T-cell (primary cell): Measurements from ENCODE around the gene UTS2B. TPM values are rescaled to one million over a fixed set of nuclear protein-coding genes. Genes with fewer than 3 reads are reported as not detected.

Source experiments
- ATAC-seq, 4 experiments: fragments of 200-7000 bp in 3 of 4; fragments of 150-1000 bp in 1 of 4; cut with Tn5 transposase; replicated peaks in 1 of 4; 1 replicate in 3 of 4; 2 replicates in 1 of 4; pipeline ENCODE4 v1.10.0; 2021; ENCODE audit warnings: moderate library complexity in 3 of 4, mild to moderate bottlenecking in 2 of 4, moderate number of reproducible peaks in 1 of 4
- CTCF ChIA-PET, 2 donors: fragments of 300-600 bp; sonication (Branson Sonifier 250); formaldehyde crosslinking; loops; one replicate each; lab custom pipeline; 2022; ENCODE audit warnings: antibody characterized with exemption in 2 of 2; lab: Charles Lee
- POLR2A ChIA-PET, 2 donors: fragments of 300-600 bp; sonication (Branson Sonifier 250); formaldehyde crosslinking; loops; one replicate each; lab custom pipeline; 2022; ENCODE audit warnings: antibody characterized with exemption in 2 of 2; lab: Charles Lee
- DNase-seq, 35 experiments: peaks; one replicate each; pipeline versions ENCODE4 v3.0.0 to v3.0.0-alpha.2; 2013 to 2023
- H3K27ac ChIP-seq: one replicate; pipeline ENCODE4 v1.5.1; 2013; ENCODE audit warnings: low read length
- H3K27me3 ChIP-seq, 2 experiments: replicated peaks in 1 of 2; 1 replicate in 1 of 2; 2 replicates in 1 of 2; pipeline versions ENCODE4 v1.6.1 to v1.7.0; 2013; ENCODE audit warnings: low read length in 1 of 2, mixed read lengths in 1 of 2; ENCODE audit not compliant: control insufficient read depth in 2 of 2, insufficient read depth in 2 of 2; ENCODE audit errors: extremely low read depth in 1 of 2
- H3K36me3 ChIP-seq, 2 donors: 1 replicate in 1 of 2; 2 replicates in 1 of 2; pipeline versions ENCODE4 v1.6.1 to v1.7.0; 2013; ENCODE audit warnings: low read length in 1 of 2; ENCODE audit not compliant: control insufficient read depth in 2 of 2, insufficient read depth in 1 of 2; ENCODE audit errors: extremely low read depth in 1 of 2
- H3K4me1 ChIP-seq, 2 experiments: 1 replicate in 1 of 2; 2 replicates in 1 of 2; pipeline versions ENCODE4 v1.6.1 to v1.7.0; 2013; ENCODE audit warnings: low read length in 2 of 2, mixed read lengths in 1 of 2; ENCODE audit not compliant: insufficient read depth in 2 of 2, control insufficient read depth in 1 of 2; ENCODE audit errors: extremely low read depth in 1 of 2
- H3K4me3 ChIP-seq, 2 donors: 1 replicate in 1 of 2; 2 replicates in 1 of 2; pipeline versions ENCODE4 v1.5.1 to v1.7.0; 2013; ENCODE audit warnings: mild to moderate bottlenecking in 2 of 2, low read length in 1 of 2, moderate library complexity in 1 of 2; ENCODE audit not compliant: control insufficient read depth in 1 of 2; ENCODE audit errors: extremely low read depth in 1 of 2
- H3K9me3 ChIP-seq: 2 replicates; pipeline ENCODE4 v1.7.0; 2013
- H3K27ac Mint-ChIP-seq, 2 donors: one replicate each; pipeline ENCODE4 v1.8.0; 2020 to 2021; ENCODE audit warnings: mild to moderate bottlenecking in 2 of 2, mixed read lengths in 2 of 2
- H3K27me3 Mint-ChIP-seq, 2 donors: one replicate each; pipeline ENCODE4 v1.8.0; 2021 to 2022; ENCODE audit warnings: mixed read lengths in 2 of 2
- H3K36me3 Mint-ChIP-seq: one replicate; pipeline ENCODE4 v1.8.0; 2021; ENCODE audit warnings: mixed read lengths
- H3K4me1 Mint-ChIP-seq, 3 donors: one replicate each; pipeline ENCODE4 v1.8.0; 2020 to 2022; ENCODE audit warnings: mixed read lengths in 3 of 3, mild to moderate bottlenecking in 1 of 3
- H3K4me3 Mint-ChIP-seq, 3 donors: one replicate each; pipeline ENCODE4 v1.8.0; 2020 to 2022; ENCODE audit warnings: mild to moderate bottlenecking in 3 of 3, mixed read lengths in 3 of 3, moderate library complexity in 3 of 3
- H3K9me3 Mint-ChIP-seq, 3 donors: one replicate each; pipeline ENCODE4 v1.8.0; 2020 to 2022; ENCODE audit warnings: mixed read lengths in 3 of 3
- WGBS: methylation state at CpG from one replicate; pipeline ENCODE4 v1.1.5; 2013; ENCODE audit warnings: missing lambda C conversion rate; ENCODE audit not compliant: insufficient coverage; 5-methylcytosine and 5-hydroxymethylcytosine counted together
- total RNA-seq, 35 experiments: library from RNA in 6 of 35; stranded (reverse) in 6 of 35; fragments of 120-200 nt in 1 of 35; gene quantifications; one replicate each; pipeline versions ENCODE4 v1.2.1 to v1.2.4 and lab custom pipeline; 2013 to 2026

UTS2B gene
- total RNA-seq, 5 donors from 2014 or later (not counting 1 experiment from before 2014, with no cell fraction given): 0.32 to 0.36 TPM; not detected in 3

GRCh38 chr3:191345334-191345733 is 15.0 kb upstream of the UTS2B start:
- ChIA-PET CTCF (no interaction called here), POLR2A (no interaction called here)
- H3K36me3 ChIP-seq: no peaks in the 10 kb centered on the region
- H3K36me3 Mint-ChIP-seq: no peaks in the 10 kb centered on the region
- H3K4me3 Mint-ChIP-seq: no peak overlapping the region
- no peaks in the 10 kb centered on the region for H3K27me3 ChIP-seq
- H3K9me3 Mint-ChIP-seq: no peaks in the 10 kb centered on the region
- H3K4me1 ChIP-seq: no peaks in the 10 kb centered on the region
- H3K4me3 ChIP-seq: no peak overlapping the region
- H3K9me3 ChIP-seq: no peaks in the 10 kb centered on the region
- no peak overlapping the region for H3K27ac Mint-ChIP-seq
- H3K27me3 Mint-ChIP-seq: no peaks in the 10 kb centered on the region
- peaks cover 0 to 5% (median 0%) of the 10 kb centered on the region in 3 donors for H3K4me1 Mint-ChIP-seq
- no CpG with 5 or more reads among the region's 5 CpGs for WGBS
- ATAC-seq (no peak), DNase-seq (no peak)
- H3K27ac ChIP-seq: no peak overlapping the region

DNA sequence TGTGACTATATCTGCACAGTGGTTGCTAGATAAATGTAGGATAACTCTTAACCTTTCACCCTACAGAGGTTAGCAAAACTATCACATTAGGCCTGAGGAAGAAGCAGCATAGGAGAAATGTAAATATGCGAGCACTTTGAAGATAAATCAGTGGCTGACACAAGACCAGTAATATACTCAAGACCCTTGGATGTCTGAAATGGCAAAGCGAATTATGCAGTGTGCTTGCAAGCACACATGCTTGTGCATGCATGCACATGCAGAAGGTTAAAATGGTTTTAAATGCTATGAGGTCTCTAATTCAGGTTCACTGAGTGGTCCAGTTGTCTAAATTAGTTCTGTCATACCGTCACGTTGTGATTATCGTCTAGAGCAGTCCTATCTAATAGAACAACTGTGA is 13.6 kb upstream of the UTS2B start:
- peaks cover 0 to 5% (median 0%) of the 10 kb centered on the region in 3 donors for H3K4me1 Mint-ChIP-seq
- H3K36me3 ChIP-seq: no peaks in the 10 kb centered on the region
- no peaks in the 10 kb centered on the region for H3K9me3 Mint-ChIP-seq
- no peak for DNase-seq
- no peak overlapping the region for H3K27ac Mint-ChIP-seq
- H3K4me3 Mint-ChIP-seq: no peak overlapping the region
- no peak overlapping the region for H3K4me3 ChIP-seq
- ATAC-seq: no peak
- H3K9me3 ChIP-seq: no peaks in the 10 kb centered on the region
- H3K27me3 ChIP-seq: no peaks in the 10 kb centered on the region
- CTCF ChIA-PET: no interaction called here
- POLR2A ChIA-PET: no interaction called here
- no peak overlapping the region for H3K27ac ChIP-seq
- H3K4me1 ChIP-seq: no peaks in the 10 kb centered on the region
- 83% methylated on average over 2 of the region's 5 CpGs for WGBS
- H3K36me3 Mint-ChIP-seq: no peaks in the 10 kb centered on the region
- no peaks in the 10 kb centered on the region for H3K27me3 Mint-ChIP-seq

GRCh38 chr3:191343115-191343514 is 12.8 kb upstream of the UTS2B start:
- H3K36me3 Mint-ChIP-seq: no peaks in the 10 kb centered on the region

GRCh38 chr3:191342411-191342810 is 12.1 kb upstream of the UTS2B start:
- no peak overlapping the region for H3K27ac ChIP-seq
- H3K27me3 Mint-ChIP-seq: no peaks in the 10 kb centered on the region
- DNase-seq (no peak), ATAC-seq (no peak)
- no peaks in the 10 kb centered on the region for H3K36me3 Mint-ChIP-seq
- ChIA-PET CTCF (no interaction called here), POLR2A (interaction anchor here in 1 of 2 donors (0.6 kb wide), 1 partner anchor 28 kb away, joined by 4 read pairs; no protein-coding TSS in a partner anchor)
- H3K36me3 ChIP-seq: no peaks in the 10 kb centered on the region
- no peaks in the 10 kb centered on the region for H3K4me1 ChIP-seq
- no peaks in the 10 kb centered on the region for H3K9me3 Mint-ChIP-seq
- H3K4me1 Mint-ChIP-seq: peaks cover 0 to 8% (median 0%) of the 10 kb centered on the region in 3 donors
- H3K4me3 Mint-ChIP-seq: no peak overlapping the region
- H3K27me3 ChIP-seq: no peaks in the 10 kb centered on the region
- no peak overlapping the region for H3K27ac Mint-ChIP-seq
- H3K4me3 ChIP-seq: no peak overlapping the region
- no peaks in the 10 kb centered on the region for H3K9me3 ChIP-seq

More at GRCh38 chr3:191343115-191343514, 12.8 kb upstream of the UTS2B start:
- Mint-ChIP-seq H3K4me1 (peaks cover 0 to 7% (median 0%) of the 10 kb centered on the region in 3 donors), H3K27ac (no peak overlapping the region), H3K4me3 (no peak overlapping the region), H3K27me3 (no peaks in the 10 kb centered on the region), H3K9me3 (no peaks in the 10 kb centered on the region)
- Histone ChIP-seq H3K9me3 (no peaks in the 10 kb centered on the region), H3K36me3 (no peaks in the 10 kb centered on the region), H3K27ac (no peak overlapping the region), H3K4me1 (no peaks in the 10 kb centered on the region), H3K4me3 (no peak overlapping the region), H3K27me3 (no peaks in the 10 kb centered on the region)
- ChIA-PET POLR2A (no interaction called here), CTCF (no interaction called here)
- DNase-seq (no peak), ATAC-seq (no peak)
- WGBS: no CpG with 5 or more reads among the region's 4 CpGs

DNA sequence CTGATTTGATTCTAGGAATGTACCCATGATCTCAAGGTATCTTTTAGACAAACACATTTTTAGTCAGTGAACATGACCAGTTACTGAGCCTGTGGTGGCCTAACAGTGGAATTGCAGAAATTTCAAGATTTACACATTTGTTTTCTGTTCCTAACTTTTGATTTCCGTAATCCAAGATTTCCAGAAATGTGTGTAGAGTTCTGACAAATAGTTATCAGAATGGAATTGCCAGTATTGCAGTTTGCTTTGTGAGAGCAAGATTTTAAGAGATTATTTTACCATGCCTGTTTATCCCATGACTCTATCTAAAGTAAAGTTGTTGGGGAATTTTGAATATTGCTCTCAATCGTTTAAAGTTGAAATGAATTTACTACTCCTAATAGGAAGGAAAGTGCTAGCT is 11.7 kb upstream of the UTS2B start:
- Histone ChIP-seq H3K27me3 (no peaks in the 10 kb centered on the region), H3K4me1 (no peaks in the 10 kb centered on the region), H3K4me3 (no peak overlapping the region), H3K36me3 (no peaks in the 10 kb centered on the region), H3K27ac (no peak overlapping the region), H3K9me3 (no peaks in the 10 kb centered on the region)
- ChIA-PET POLR2A (interaction anchor here in 1 of 2 donors (0.6 kb wide), 1 partner anchor 27 kb away, joined by 4 read pairs; no protein-coding TSS in a partner anchor), CTCF (no interaction called here)
- ATAC-seq (no peak), DNase-seq (no peak)
- Mint-ChIP-seq H3K36me3 (no peaks in the 10 kb centered on the region), H3K27me3 (no peaks in the 10 kb centered on the region), H3K4me3 (no peak overlapping the region), H3K27ac (no peak overlapping the region), H3K9me3 (no peaks in the 10 kb centered on the region), H3K4me1 (peaks cover 0 to 8% (median 0%) of the 10 kb centered on the region in 3 donors)
- no CpG with 5 or more reads among the region's 2 CpGs for WGBS

GRCh38 chr3:191340966-191341365 is 10.6 kb upstream of the UTS2B start:
- Histone ChIP-seq H3K9me3 (no peaks in the 10 kb centered on the region), H3K27me3 (no peaks in the 10 kb centered on the region), H3K36me3 (no peaks in the 10 kb centered on the region), H3K4me1 (no peaks in the 10 kb centered on the region), H3K4me3 (no peak overlapping the region), H3K27ac (no peak overlapping the region)
- H3K27ac Mint-ChIP-seq: no peak overlapping the region
- ChIA-PET CTCF (no interaction called here), POLR2A (no interaction called here)
- WGBS: no CpG with 5 or more reads among the region's 1 CpG
- no peak overlapping the region for H3K4me3 Mint-ChIP-seq
- H3K36me3 Mint-ChIP-seq: no peaks in the 10 kb centered on the region
- no peaks in the 10 kb centered on the region for H3K27me3 Mint-ChIP-seq
- no peaks in the 10 kb centered on the region for H3K9me3 Mint-ChIP-seq
- DNase-seq: no peak
- no peak for ATAC-seq
- H3K4me1 Mint-ChIP-seq: peaks cover 0 to 8% (median 0%) of the 10 kb centered on the region in 3 donors

GRCh38 chr3:191340351-191340750 is 10.0 kb upstream of the UTS2B start:
- DNase-seq (no peak), ATAC-seq (no peak)
- no peaks in the 10 kb centered on the region for H3K27me3 Mint-ChIP-seq
- Histone ChIP-seq H3K27me3 (no peaks in the 10 kb centered on the region), H3K4me3 (no peak overlapping the region), H3K9me3 (no peaks in the 10 kb centered on the region), H3K27ac (no peak overlapping the region), H3K4me1 (no peaks in the 10 kb centered on the region), H3K36me3 (no peaks in the 10 kb centered on the region)
- H3K27ac Mint-ChIP-seq: no peak overlapping the region
- CTCF ChIA-PET: no interaction called here
- peaks cover 0 to 7% (median 0%) of the 10 kb centered on the region in 3 donors for H3K4me1 Mint-ChIP-seq
- H3K36me3 Mint-ChIP-seq: no peaks in the 10 kb centered on the region
- H3K9me3 Mint-ChIP-seq: no peaks in the 10 kb centered on the region
- no peak overlapping the region for H3K4me3 Mint-ChIP-seq
- no CpG with 5 or more reads among the region's 2 CpGs for WGBS
- POLR2A ChIA-PET: no interaction called here
